Measurements from ENCODE around the gene CREB1. TPM values are rescaled to one million over a fixed set of nuclear protein-coding genes. Genes with fewer than 3 reads are reported as not detected.

CREB1 gene
- total and polyA plus RNA-seq, 10 of the 15 experiments (the other 5 are each of a cell fraction or from before 2014, with no cell fraction given), result 13.4 to 76.9 (median 39.5) TPM

GRCh38 chr2:207606829-207607228 is 77.1 kb downstream of the CREB1 start:
- DNase-seq (ENCODE audit: low read depth, low spot score), result no peak
- no peaks in the 10 kb centered on the region for H3K27me3 ChIP-seq (replicated peaks in 1 of 2; ENCODE audit: control insufficient read depth in 2 of 2, insufficient read depth in 2 of 2, low read length in 1 of 2)
- SMC1A ChIA-PET (ENCODE audit: uncharacterized antibody, unreplicated experiment), result interaction anchor here (0.9 kb wide), 2 partner anchors 13 to 60 kb away, joined by 3 read pairs; no protein-coding TSS in a partner anchor
- CTCF ChIA-PET, result no interaction called here
- no peak overlapping the region for H3K4me2 ChIP-seq (ENCODE audit: control insufficient read depth, insufficient read depth)
- H3K79me2 ChIP-seq (ENCODE audit: control insufficient read depth, insufficient read depth, low read length), result no peaks in the 10 kb centered on the region
- in situ Hi-C loops (cut with MboI) (no loop called here), intact Hi-C loops (cut with micrococcal nuclease; ENCODE audit: unreplicated experiment) (no loop called here)
- POLR2A ChIA-PET, result no interaction called here
- H3K9me3 ChIP-seq (replicated peaks; ENCODE audit: control insufficient read depth, insufficient read depth, low read length), result no peaks in the 10 kb centered on the region
- 97% methylated on average over 5 of the region's 5 CpGs for WGBS (ENCODE audit: insufficient coverage, insufficient replicate concordance, low lambda C conversion rate, missing lambda C conversion rate)
- H3K4me1 ChIP-seq (ENCODE audit: control insufficient read depth, insufficient read depth, low read length), result no peaks in the 10 kb centered on the region
- H3K27ac ChIP-seq (ENCODE audit: control insufficient read depth, insufficient read depth), result no peak overlapping the region
- H4K20me1 ChIP-seq (ENCODE audit: control insufficient read depth, insufficient read depth), result no peaks in the 10 kb centered on the region
- no peak overlapping the region for H2AFZ ChIP-seq (ENCODE audit: control insufficient read depth, low read depth, low read length)
- no peak overlapping the region for H3K9ac ChIP-seq (ENCODE audit: control insufficient read depth, insufficient read depth, low read length)
- TF ChIP-seq ETV6 (conservative IDR thresholded peaks at IDR 0.05 in 1 of 2, IDR thresholded peaks at IDR 0.05 in 1 of 2; ENCODE audit: borderline replicate concordance in 1 of 2, low read depth in 1 of 2) (no peak), ZSCAN29 (IDR thresholded peaks at IDR 0.05) (no peak), NR2C1 (IDR thresholded peaks at IDR 0.05) (no peak), BACH1 (IDR thresholded peaks at IDR 0.05; ENCODE audit: borderline replicate concordance) (no peak), MLLT1 (IDR thresholded peaks at IDR 0.05) (no peak), RAD51 (IDR thresholded peaks at IDR 0.05) (no peak)
- TF ChIP-seq, protein P1, sequence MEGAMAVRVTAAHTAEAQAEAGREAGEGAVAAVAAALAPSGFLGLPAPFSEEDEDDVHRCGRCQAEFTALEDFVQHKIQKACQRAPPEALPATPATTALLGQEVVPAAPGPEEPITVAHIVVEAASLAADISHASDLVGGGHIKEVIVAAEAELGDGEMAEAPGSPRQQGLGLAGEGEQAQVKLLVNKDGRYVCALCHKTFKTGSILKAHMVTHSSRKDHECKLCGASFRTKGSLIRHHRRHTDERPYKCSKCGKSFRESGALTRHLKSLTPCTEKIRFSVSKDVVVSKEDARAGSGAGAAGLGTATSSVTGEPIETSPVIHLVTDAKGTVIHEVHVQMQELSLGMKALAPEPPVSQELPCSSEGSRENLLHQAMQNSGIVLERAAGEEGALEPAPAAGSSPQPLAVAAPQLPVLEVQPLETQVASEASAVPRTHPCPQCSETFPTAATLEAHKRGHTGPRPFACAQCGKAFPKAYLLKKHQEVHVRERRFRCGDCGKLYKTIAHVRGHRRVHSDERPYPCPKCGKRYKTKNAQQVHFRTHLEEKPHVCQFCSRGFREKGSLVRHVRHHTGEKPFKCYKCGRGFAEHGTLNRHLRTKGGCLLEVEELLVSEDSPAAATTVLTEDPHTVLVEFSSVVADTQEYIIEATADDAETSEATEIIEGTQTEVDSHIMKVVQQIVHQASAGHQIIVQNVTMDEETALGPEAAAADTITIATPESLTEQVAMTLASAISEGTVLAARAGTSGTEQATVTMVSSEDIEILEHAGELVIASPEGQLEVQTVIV (IDR thresholded peaks at IDR 0.05; ENCODE audit: borderline replicate concordance, partially characterized antibody), result no peak
- no TSS peak for BruUV-seq (replicated peaks)
- ATAC-seq, result no peak
- H3K4me3 ChIP-seq, result no peak overlapping the region
- FAIRE-seq, result no peak
- RAD21 ChIA-PET (ENCODE audit: unreplicated experiment), result no interaction called here
- 0 out of 4 replicates have a peak, but pooled peaks cover 0 to 3% of the 10 kb centered on the region in 2 experiments for H3K36me3 ChIP-seq (ENCODE audit: control insufficient read depth in 2 of 2, insufficient read depth in 2 of 2, low read length in 1 of 2)
